OCI-LY3 (cell line): ENCODE measurements around the gene TH.

Experiments
- CTCF ChIP-seq: fragments of 200-600, 300-600 bp; sonication (generic); IDR thresholded peaks from 2 replicates; pipeline ENCODE4 v1.5.1; 2014; ENCODE audit warnings: antibody characterized with exemption, low read length, low read depth
- EZH2phosphoT487 ChIP-seq: fragments of 200-600 bp; shearing (Covaris generic); IDR thresholded peaks from 2 replicates; pipeline ENCODE4 v1.6.1; 2018; ENCODE audit warnings: antibody characterized with exemption, mixed run types, low read depth

- TF ChIP-seq CTCF (peak; percentile 30; the same call in 1 of the 2 replicates), EZH2phosphoT487 (no peak)
Measured at GRCh38 chr11:2143799-2144543, 27.6 kb downstream of the TH start.
